Suprapubic skin (tissue), 4 donors: ENCODE measurements around the gene PCBP3. TPM values are rescaled to one million over a fixed set of nuclear protein-coding genes. Genes with fewer than 3 reads are reported as not detected.

ENCODE experiments used
- DNase-seq, 2 donors: peaks; one replicate each; pipeline ENCODE4 v3.0.0-alpha.2; 2019; ENCODE audit warnings: low spot score in 2 of 2
- H3K27ac ChIP-seq: fragments of 200-600 bp; sonication (generic); one replicate; pipeline ENCODE4 v1.5.1; 2019
- H3K27me3 ChIP-seq: fragments of 200-600 bp; sonication (generic); one replicate; pipeline ENCODE4 v1.5.1; 2019
- H3K36me3 ChIP-seq: fragments of 200-600 bp; sonication (generic); one replicate; pipeline ENCODE4 v1.5.1; 2019
- H3K4me1 ChIP-seq: fragments of 200-600 bp; sonication (generic); one replicate; pipeline ENCODE4 v1.5.1; 2019
- H3K4me3 ChIP-seq: fragments of 200-600 bp; sonication (generic); one replicate; pipeline ENCODE4 v1.5.1; 2019; ENCODE audit warnings: mild to moderate bottlenecking
- H3K9me3 ChIP-seq: fragments of 200-600 bp; sonication (generic); one replicate; pipeline ENCODE4 v1.5.1; 2019
- CTCF ChIP-seq, 2 donors: fragments of 200-600 bp in 1 of 2; fragments of 450-650 bp in 1 of 2; sonication (generic) in 1 of 2; IDR thresholded peaks; one replicate each; pipeline ENCODE4 v1.5.1; 2016 to 2019; ENCODE audit warnings: antibody characterized with exemption in 2 of 2, mild to moderate bottlenecking in 1 of 2, moderate library complexity in 1 of 2
- EP300 ChIP-seq: sonication (generic); formaldehyde crosslinking; IDR thresholded peaks from one replicate; pipeline ENCODE4 v1.6.1; 2017; ENCODE audit warnings: antibody characterized with exemption
- POLR2A ChIP-seq, 2 donors: fragments of 450-650 bp; IDR thresholded peaks; one replicate each; pipeline ENCODE4 v1.6.1; 2017; ENCODE audit warnings: antibody characterized with exemption in 2 of 2, mild to moderate bottlenecking in 2 of 2, moderate library complexity in 2 of 2
- POLR2AphosphoS5 ChIP-seq, 3 donors: sonication (generic); formaldehyde crosslinking; IDR thresholded peaks; one replicate each; pipeline ENCODE4 v1.6.1; 2017; ENCODE audit warnings: antibody characterized with exemption in 3 of 3
- WGBS: methylation state at CpG from one replicate; pipeline ENCODE4 v1.1.5; 2018; 5-methylcytosine and 5-hydroxymethylcytosine counted together
- total RNA-seq, 4 donors: library from RNA; depleted of rRNA; stranded (reverse); fragments of >200 nt; gene quantifications; one replicate each; pipeline ENCODE4 v1.1.0, GENCODE V29; 2016

The PCBP3 gene
- total RNA-seq, 4 donors from 2014 or later, result 0.97 to 7.3 (median 2.7) TPM

- H3K4me1 ChIP-seq, result no peaks in the 10 kb centered on the region
- no peak for DNase-seq
- H3K36me3 ChIP-seq, result no peaks in the 10 kb centered on the region
- H3K9me3 ChIP-seq, result no peaks in the 10 kb centered on the region
- TF ChIP-seq EP300 (no peak), CTCF (IDR thresholded peaks at IDR 0.05) (no peak), POLR2A (IDR thresholded peaks at IDR 0.05) (no peak)
- WGBS, result 92% methylated on average over 16 of the region's 16 CpGs
- no peaks in the 10 kb centered on the region for H3K27me3 ChIP-seq
- H3K27ac ChIP-seq, result no peak overlapping the region
- no peak overlapping the region for H3K4me3 ChIP-seq
Measured at GRCh38 chr21:45769896-45770295, 126.4 kb downstream of the PCBP3 start.

GRCh38 chr21:45772180-45772579 is 128.7 kb downstream of the PCBP3 start:
- DNase-seq, result no peak
- no peaks in the 10 kb centered on the region for H3K36me3 ChIP-seq
- no peaks in the 10 kb centered on the region for H3K27me3 ChIP-seq
- H3K4me3 ChIP-seq, result no peak overlapping the region
- H3K27ac ChIP-seq, result no peak overlapping the region
- H3K4me1 ChIP-seq, result no peaks in the 10 kb centered on the region
- H3K9me3 ChIP-seq, result peaks cover 3% of the 10 kb centered on the region
- TF ChIP-seq CTCF (IDR thresholded peaks at IDR 0.05), result no peak
- no peak for TF ChIP-seq POLR2A (IDR thresholded peaks at IDR 0.05)
- TF ChIP-seq EP300, result no peak
- TF ChIP-seq POLR2AphosphoS5 (IDR thresholded peaks at IDR 0.05), result no peak

- DNase-seq, result no peak
- Histone ChIP-seq H3K36me3 (no peaks in the 10 kb centered on the region), H3K27ac (no peak overlapping the region), H3K27me3 (no peaks in the 10 kb centered on the region), H3K4me1 (no peaks in the 10 kb centered on the region), H3K9me3 (peaks cover 3% of the 10 kb centered on the region), H3K4me3 (no peak overlapping the region)
- WGBS, result 77% methylated on average over 5 of the region's 5 CpGs
- TF ChIP-seq POLR2A (IDR thresholded peaks at IDR 0.05) (no peak), EP300 (no peak), POLR2AphosphoS5 (IDR thresholded peaks at IDR 0.05) (no peak), CTCF (IDR thresholded peaks at IDR 0.05) (no peak)
Measured at GRCh38 chr21:45774291-45774690, 130.8 kb downstream of the PCBP3 start.

- no peaks in the 10 kb centered on the region for H3K36me3 ChIP-seq
- 86% methylated on average over 1 of the region's 1 CpG for WGBS
- no peak overlapping the region for H3K27ac ChIP-seq
- peaks cover 3% of the 10 kb centered on the region for H3K9me3 ChIP-seq
- no peaks in the 10 kb centered on the region for H3K4me1 ChIP-seq
- no peak overlapping the region for H3K4me3 ChIP-seq
- TF ChIP-seq EP300 (no peak), POLR2AphosphoS5 (IDR thresholded peaks at IDR 0.05) (no peak), POLR2A (IDR thresholded peaks at IDR 0.05) (no peak), CTCF (IDR thresholded peaks at IDR 0.05) (no peak)
- no peak for DNase-seq
- no peaks in the 10 kb centered on the region for H3K27me3 ChIP-seq
Measured at GRCh38 chr21:45776971-45777370, 133.4 kb downstream of the PCBP3 start.

- WGBS, result no CpG with 5 or more reads among the region's 1 CpG
- Histone ChIP-seq H3K4me3 (no peak overlapping the region), H3K9me3 (peaks cover 3% of the 10 kb centered on the region), H3K36me3 (no peaks in the 10 kb centered on the region), H3K27ac (no peak overlapping the region), H3K27me3 (no peaks in the 10 kb centered on the region), H3K4me1 (no peaks in the 10 kb centered on the region)
- no peak for DNase-seq
- no peak for TF ChIP-seq POLR2AphosphoS5 (IDR thresholded peaks at IDR 0.05)
- no peak for TF ChIP-seq CTCF (IDR thresholded peaks at IDR 0.05)
- TF ChIP-seq POLR2A (IDR thresholded peaks at IDR 0.05), result no peak
- no peak for TF ChIP-seq EP300
Measured at GRCh38 chr21:45778686-45779085, 135.2 kb downstream of the PCBP3 start.
